NOMO-1 treated with dmso at 0.1 percent for 144 hours (cell line): ENCODE data around the gene ARMC9.
"Not testable (repeated sequence)": the region's sequence is repeated elsewhere in the genome, so short reads cannot be mapped to it uniquely, and the experiment has no call there.

Source experiments
- DNase-seq: peaks from one replicate; lab custom pipeline; 2025; ENCODE audit not compliant: unreplicated experiment; lab: John Stamatoyannopoulos, UW

The ARMC9 gene

DNA sequence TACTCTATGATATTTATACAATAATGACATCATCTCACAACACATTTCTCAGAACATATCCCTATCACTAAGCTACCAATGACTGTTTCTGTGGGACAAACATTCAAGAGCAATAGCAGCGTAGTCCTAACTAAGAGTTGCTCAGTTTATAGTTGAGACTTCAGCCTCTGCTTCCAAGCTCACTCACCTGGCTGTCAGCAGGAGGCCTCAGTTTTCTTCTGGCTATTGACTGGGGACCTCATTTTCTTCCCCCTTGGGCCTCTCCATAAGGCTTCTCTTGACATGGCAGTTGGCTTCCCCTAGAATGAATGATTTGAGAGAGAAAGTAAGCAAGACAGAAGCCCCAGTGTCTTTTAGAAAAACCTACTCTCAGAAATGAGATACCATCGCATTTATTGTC lies 85.9 kb downstream of the ARMC9 start:
- no peak for DNase-seq

DNA sequence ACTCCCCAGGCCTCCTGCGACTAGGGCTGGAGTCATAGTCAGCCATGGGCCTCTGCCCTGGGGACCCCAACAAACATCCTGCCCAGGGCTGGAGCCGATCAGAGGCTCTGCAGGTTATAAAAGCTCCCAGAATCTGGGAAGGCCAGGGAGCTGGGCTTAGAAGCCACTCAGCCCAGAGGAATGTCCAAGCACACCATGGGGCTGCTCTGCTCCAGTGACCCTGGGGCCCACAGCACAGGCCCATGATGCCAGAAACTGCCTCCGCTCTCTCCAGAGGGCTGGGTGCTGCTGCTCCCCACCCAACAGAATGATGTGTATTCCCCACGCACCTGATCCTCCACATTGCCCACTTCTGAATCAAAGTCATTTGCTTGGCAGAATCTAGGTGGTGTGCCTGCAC lies 88.5 kb downstream of the ARMC9 start:
- no peak for DNase-seq

DNA sequence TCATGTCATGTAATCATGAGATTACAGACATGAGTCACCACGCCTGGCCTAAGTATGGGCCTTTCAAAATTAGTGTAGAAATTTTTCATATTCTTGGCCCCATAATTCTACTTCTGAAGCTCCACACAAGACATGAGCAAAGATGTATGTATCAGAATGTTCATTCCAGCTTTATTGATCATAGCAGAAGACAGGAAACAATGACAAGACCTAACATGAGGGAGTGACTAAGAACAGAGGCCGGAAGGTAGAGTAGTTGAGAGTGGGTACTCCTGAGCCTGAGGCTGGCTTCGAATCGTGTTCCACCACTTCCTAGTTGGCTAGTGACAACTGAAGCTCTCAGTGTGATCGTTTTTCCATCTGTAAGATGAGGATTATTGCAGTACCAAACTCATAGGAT lies 89.3 kb downstream of the ARMC9 start:
- DNase-seq: no peak

DNA sequence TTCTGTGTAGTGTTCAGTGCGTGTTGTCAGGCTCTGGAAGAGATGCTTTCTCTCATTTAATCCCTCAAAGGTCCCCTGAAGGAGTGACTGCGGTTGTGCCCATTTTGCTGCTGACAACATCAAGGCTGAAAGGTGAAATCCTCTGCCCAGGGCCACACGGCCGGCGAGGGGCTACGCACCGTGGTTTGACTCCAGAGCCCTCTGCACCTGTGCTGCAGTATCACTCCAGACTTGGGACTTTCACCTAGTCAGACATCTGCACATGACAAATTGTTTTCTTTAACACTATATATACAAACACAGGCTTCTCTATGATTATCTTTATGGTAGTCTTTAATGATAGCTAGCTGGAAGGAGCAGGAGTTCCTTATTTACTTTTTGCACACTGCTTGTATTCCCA lies 90.2 kb downstream of the ARMC9 start:
- no peak for DNase-seq

DNA sequence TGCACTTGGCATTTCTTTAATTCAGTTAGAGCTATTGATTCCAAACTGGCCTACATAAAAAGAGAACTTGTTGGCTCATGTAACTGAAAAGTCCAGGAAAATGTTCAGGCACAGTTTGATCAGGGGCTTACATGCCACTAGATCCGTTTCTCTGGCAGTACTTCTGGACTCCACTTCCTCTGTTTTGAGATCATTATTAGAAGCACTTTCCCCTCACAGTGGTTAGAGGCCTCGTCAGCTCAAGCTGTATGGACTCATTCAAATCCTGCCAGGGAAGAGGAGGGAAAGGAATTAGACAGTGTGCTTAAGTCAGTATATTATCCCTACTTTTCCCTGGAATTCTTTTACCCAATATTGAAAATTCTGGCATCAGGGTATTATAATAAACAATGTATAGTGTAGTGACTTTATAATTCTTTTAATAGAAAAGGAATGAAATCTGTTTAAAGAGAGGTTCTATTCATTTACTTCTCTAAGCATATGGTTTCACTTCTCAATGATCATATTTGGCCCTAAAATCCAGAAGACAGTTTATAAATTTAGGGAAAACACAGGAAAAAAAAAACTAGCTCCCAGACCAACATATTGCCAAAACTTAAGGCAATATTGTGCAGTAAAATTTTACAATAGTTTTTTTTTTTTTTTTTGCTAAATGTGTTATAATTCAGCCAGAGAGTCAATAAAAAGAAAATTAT lies 92.0 kb downstream of the ARMC9 start:
- DNase-seq: peak; percentile 18

DNA sequence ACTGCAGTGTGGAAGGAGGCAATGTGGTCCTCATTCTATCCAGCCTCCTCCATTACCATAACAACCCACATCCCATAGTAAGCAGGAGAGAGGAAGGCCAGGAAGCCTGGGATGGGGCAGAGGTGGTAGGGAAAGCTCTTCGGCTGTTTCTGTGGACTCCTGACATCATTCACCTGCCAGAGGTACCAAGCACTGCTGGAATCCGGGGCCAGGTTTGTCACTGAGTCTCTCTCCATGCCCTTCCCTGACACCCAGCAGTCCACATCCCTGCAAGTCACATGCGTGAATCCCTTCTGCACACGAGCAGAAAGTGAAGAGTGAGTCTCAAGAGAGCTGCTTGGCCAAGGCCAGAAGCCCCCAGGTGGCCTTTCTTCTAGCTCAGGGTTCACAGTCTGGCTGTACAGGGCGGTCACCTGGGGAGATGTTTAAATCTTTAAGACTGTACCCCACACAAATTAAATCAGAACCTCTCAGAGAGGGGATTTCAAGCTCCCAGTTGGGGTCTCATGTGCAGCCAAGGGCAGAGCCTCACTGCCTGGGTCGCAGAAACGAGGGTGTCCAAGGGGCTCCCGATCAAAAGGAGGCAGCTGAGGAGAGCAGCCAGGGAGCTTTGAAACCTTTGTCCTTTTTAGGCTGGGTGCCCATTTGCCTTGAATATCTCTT lies 94.2 kb downstream of the ARMC9 start:
- DNase-seq: no peak

DNA sequence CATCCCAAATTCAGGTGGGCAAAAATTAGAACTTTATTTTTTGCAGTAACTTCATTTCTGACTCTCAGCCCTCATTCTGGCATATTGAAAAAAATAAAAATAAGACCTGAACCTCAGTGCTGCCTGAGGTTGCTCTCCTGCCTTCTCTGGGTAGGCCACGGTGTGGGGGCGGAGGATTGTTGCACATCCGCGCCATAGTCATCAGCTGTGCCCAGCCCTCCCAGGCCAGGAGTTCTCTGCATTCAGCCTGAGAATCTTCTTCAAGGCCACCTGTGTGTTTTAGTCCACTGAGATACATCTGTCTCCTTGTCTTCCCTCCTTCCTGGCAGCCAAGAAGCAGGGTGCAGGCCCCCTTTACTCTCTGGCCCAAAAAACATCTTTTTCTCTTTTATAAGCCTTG lies 94.7 kb downstream of the ARMC9 start:
- DNase-seq: no peak

DNA sequence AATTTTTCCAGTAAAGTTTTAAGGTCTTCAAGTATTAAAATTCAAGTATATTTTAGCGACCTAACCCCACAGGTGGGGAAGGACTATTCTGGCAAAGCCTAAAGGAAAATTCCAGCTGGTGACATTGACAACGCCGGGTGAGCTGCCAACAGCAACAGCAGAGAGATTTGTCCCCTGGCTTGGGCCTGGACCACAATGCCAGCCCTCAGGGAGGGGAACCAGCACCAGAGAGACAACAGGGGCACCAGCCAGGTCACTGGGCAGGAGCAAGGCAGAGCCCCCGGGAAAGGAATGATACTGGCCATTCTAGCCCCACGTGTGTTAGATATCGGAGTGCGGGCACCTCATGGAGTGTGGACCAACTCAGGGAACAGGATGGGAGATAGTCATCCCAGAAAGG lies 95.7 kb downstream of the ARMC9 start:
- DNase-seq: no peak

DNA sequence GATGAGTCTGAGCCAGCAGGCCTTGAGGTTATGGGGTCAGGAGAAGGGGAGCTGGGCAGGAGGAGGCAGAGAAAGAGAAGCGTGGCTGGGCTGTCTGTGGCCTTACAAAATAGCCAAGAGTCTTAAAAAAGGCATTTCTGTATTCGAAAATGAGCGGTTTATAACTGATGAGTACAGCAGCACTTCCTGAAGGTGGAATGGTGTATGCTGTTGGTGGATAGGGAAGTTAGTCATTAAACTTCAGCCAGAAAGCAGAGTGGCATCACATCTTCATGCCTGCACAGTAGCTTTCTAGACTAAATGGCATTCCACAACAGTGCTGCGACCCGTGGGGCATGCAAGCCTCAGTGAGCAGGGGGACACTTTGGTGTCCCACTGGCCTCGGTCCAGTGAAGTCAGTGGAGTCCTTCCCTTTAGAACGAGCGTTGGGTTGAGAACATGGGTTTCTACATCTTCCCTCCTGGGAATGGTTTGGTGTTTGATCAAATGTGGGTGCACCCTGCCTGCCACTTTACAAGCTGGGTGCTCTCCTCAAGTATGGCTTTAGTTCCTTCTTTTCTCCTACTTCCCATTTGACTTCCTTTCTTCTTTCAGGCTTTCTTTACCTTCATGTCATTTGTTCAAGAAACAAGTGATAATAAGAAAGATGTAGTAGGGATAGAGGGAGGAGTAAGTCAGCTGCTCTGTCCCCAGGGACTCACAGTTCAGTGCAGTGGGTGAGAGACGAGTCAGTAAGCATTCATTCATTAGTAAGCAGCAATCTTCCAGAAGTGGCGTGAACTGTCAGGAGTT lies 96.3 kb downstream of the ARMC9 start:
- DNase-seq: peak; percentile 3

DNA sequence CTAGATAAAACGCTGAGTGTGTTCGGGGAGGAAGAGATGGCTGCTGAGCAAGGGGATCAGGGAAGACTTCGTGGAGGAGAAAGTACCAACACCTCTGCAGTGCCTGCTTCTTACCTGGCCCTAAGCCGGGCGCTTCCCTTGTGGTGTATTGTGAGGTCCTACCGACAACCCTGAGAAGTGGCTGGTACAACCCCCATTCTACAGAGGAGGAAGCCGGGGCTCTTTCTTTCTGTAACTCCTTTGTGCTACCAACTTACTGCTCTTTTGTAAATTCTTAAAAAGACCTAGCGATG lies 96.9 kb downstream of the ARMC9 start:
- no peak for DNase-seq

DNA sequence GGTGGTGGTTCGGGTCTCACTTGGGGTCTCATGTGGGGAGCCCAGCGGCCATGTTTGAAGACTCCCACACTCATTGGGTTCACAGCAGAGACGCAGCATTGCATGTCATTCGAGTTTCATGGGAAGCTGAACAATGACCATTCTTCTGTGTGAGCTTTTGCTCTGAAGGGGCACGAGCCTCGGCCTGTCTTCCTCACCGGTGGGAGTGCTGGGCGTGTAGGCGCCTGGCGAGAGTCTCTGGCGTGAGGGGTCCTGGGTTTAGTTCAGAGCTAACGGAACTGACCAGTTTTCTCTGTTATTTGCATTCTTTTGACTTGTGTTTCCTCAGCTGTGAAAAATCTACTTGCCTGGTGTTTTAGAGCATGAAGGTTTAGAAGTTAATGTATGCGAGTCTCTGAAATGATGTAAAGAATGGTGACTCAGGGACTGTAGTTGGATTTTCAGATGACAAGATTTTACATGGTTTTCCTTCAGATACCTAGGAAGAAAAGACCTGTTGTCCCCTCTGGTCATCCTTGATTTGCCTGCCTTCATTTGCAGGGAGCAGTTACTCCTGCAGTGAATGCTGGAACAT lies 98.1 kb downstream of the ARMC9 start:
- no peak for DNase-seq

DNA sequence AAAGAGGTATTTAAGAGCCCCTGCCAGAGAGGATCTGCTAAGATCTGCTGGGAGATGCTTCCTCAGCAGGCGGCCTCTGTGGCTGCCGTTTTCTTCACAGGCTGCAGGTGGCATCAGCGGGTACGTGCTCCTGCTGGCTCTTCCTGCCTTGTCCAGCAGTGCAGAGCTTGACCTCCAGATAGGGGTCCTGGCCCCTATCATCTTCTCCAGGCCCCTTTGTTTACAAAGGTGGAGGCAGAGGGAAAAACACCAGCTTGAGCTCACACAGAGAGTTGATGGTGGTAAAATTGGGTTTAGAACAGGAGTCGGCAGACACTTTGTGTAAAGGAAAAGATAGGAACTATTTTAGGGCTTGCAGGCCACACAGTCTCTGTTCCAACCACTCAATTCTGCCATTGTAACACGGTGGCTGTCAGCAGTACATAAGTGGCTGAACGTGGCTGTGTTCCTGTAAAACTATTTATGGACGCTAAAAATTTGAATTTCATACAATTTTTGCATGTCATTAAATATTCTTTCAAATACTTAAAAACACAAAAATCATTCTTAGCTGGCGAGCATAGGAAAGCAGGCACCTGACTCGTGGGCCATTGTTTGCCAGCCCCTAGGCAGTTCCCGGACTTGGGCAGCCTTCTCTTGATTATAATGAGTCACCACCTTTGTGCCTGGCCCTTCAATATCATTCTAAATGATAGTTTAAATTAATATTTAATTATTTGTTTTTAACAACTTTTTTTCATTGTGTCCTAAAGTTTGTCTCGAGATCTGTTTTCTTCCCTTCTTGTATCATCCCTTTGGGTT lies 98.9 kb downstream of the ARMC9 start:
- peak; percentile 58 for DNase-seq

DNA sequence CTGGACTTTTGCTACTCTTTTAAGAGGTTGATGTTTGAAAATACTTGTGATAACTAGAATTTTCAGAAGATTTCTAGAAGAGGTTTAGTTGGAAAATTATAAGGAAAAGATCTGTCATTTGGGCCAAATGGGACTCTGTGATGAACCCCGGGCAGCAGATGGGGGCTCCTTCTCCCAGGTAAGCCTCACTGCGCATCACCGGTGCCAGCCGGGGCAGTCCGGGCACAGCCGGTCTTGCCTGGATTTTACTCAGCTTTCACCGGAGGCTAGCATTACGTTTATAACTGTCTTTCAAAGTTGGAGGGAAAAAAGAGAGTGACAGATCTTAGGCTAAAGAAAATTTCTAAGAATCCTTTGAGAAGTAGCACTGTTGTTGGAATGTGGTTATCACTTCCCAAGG lies 99.7 kb downstream of the ARMC9 start:
- DNase-seq: no peak

DNA sequence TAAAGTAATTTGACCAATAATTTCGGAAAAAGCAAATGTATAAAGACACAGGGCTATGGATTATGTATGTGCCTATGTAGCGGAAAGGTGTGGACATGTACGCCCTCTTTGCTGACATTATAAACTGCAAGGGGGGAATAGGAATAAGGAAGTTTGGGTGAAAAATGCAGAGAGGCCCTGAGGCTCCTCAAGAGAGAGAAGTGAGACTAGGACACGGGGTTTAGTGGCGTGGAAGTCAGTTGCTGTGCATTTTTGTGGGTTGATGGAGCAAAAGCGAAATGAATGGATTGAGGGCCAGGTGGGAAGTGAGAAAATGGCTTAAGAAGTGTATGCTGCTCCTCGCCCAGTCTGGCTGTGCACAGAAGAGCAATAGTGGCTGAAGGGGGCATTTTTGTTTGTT lies 100.8 kb downstream of the ARMC9 start:
- peak; percentile 95 for DNase-seq

DNA sequence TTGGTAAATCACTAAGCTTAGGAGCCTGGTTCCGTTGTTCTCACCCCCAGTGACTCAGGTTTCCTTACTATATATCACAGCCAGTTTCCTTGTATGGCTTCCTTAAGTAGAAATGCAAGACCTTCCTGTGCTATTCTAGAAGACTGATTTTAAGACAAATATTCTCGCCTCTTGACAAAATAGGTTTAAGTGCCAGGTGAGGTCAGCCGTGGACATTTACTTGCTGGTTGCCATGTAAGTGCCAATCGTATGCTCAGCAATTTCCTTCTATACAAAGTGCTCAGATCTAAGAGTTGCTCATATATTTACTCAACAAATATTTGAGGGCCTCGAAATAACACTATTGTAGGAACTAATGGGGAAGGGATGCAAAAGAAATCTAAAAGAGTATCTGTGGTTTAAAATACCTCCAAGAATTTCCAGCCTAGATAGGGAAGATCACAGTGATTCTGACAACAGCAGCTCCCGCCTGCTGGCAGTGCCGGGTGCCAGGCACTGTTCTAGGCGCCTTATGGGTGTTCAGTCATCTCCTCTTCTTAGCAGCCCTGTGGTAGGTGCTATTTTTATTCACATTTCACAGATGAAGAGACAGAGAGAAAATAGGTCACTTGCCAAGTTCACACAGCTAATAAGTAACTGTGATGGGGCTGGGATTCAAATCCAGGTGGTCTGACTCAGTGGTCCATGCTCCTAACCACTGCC lies 101.7 kb downstream of the ARMC9 start:
- peak; percentile 28 for DNase-seq

DNA sequence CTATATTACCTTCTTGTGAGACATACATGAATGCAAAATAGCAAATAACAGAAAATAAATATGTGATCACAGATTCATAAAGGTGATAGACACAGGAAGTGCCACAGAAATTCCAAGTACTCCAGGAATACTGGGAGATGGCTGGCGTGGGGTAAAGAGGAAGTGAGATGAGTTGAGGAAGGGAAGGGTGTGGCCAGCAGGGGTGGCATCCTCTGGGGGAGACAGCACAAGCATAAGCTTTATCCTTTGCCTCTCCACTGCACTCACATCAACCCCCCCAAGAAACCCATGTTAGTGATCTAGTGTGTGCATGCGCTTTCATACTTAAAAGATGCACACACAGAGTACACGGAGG lies 102.3 kb downstream of the ARMC9 start:
- no peak for DNase-seq

DNA sequence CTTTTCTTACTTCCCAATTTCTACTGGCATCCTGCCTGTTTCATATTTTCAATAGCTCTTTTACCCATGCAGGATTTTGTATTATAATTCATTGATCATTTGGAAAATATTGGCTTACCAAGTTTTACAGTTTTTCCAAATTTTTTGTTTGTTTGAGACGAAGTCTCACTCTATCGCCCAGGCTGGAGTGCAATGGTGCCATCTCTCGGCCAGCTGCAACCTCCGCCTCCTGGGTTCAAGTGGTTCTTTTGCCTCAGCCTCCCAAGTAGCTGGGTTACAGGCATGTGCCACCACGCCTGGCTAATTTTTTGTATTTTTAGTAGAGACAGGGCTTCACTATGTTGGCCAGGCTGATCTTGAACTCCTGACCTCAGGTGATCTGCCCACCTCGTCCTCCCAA lies 105.8 kb downstream of the ARMC9 start:
- not testable (repeated sequence) for DNase-seq

DNA sequence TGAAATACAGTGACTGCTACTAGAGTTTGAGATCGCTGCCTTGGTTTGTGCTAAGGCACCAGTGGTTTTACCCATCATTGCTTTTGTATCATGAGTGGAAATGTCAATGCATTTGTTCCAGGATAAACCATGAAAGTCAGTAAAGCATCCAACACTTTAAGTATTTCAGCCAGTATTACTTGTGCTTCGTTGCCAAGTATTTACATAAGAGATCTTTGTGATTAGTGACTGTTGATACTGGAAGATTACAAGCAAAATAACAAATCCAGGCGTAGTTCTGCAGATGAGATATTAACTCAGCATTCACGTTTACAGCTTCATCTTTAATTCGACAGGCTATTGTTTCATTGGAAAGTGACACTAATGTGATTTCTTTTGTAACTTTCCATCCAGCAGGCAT lies 106.8 kb downstream of the ARMC9 start:
- DNase-seq: no peak

DNA sequence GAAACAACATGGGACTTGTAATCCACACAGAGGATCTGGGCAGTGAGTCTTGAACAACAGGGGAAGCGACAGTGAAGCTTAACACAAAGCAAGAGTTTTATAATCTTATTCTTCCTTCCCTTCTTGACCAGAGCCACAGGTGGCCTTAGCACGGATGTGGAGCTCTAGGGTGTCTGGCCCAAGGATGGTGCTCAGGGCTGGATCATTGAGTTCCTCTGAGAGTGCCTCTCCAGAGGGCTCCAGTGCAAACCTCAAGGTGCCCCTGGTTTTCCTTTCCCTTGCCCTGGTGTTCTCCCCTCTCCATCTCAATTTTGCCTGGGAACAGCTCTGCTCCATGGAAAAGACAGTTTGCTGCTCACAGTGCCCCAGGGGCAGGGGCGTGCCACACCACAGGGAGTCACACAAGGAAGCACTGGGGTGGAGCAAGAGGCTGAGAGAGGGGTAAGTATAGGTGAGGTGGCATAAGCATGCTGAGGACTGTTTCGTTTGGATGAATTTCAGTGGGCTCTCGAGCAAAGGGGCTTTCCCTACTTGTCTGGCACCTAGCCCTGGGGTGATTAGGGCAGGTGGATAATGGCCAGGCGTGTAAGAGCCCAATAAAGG lies 108.5 kb downstream of the ARMC9 start:
- DNase-seq: no peak

DNA sequence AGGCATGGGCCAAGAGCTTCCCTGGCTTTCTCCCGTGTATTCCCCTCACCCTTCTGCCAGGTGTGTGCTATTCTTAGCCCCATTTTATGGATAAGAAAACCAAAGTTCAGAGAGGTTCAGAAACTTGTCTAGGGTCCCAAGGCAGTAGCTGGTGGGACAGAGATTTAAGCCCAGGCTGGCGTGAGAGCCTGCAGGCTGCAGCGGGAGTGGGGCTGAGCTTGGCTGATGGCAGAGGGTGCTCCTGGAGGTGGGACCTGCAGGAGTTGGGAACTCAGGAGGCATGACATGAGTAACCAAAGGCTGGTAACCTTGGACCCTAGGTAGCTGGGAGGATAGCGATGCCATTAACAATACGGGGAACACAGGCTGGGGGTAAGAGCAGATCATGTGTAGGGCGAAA lies 109.8 kb downstream of the ARMC9 start:
- no peak for DNase-seq
